HAP-1 (cell line): ENCODE results near the gene CEP57.

Experiments used
- DNase-seq, 2 experiments: peaks; one replicate each; pipeline ENCODE4 v3.0.0-alpha.2; 2016 to 2020; ENCODE audit warnings: low spot score in 2 of 2
- H3K27me3 ChIP-seq: fragments of 250-450 bp; sonication (Bioruptor Pico); 2 replicates; pipeline ENCODE4 v1.5.1; 2020; ENCODE audit warnings: low read depth, mild to moderate bottlenecking, moderate library complexity
- H3K36me3 ChIP-seq: fragments of 250-450 bp; sonication (Bioruptor Pico); replicated peaks from 2 replicates; pipeline ENCODE4 v1.5.1; 2020; ENCODE audit warnings: mild to moderate bottlenecking
- H3K4me1 ChIP-seq: fragments of 250-450 bp; sonication (Bioruptor Pico); 2 replicates; pipeline ENCODE4 v1.5.1; 2020; ENCODE audit warnings: mild to moderate bottlenecking
- H3K4me3 ChIP-seq: fragments of 250-450 bp; sonication (Bioruptor Pico); 2 replicates; pipeline ENCODE4 v1.5.1; 2020; ENCODE audit warnings: mild to moderate bottlenecking, moderate library complexity
- H3K9me3 ChIP-seq: fragments of 250-450 bp; sonication (Bioruptor Pico); 2 replicates; pipeline ENCODE4 v1.5.1; 2020; ENCODE audit warnings: mild to moderate bottlenecking, moderate library complexity
- in situ Hi-C: fragments of 300-500 bp; cut with MboI; formaldehyde crosslinking; loops from 3 replicates; pipeline ENCODE4 v1.14.3; 2020; ENCODE audit warnings: low sequenced_read_pairs, inconsistent platforms, mixed read lengths

CEP57 gene

DNA sequence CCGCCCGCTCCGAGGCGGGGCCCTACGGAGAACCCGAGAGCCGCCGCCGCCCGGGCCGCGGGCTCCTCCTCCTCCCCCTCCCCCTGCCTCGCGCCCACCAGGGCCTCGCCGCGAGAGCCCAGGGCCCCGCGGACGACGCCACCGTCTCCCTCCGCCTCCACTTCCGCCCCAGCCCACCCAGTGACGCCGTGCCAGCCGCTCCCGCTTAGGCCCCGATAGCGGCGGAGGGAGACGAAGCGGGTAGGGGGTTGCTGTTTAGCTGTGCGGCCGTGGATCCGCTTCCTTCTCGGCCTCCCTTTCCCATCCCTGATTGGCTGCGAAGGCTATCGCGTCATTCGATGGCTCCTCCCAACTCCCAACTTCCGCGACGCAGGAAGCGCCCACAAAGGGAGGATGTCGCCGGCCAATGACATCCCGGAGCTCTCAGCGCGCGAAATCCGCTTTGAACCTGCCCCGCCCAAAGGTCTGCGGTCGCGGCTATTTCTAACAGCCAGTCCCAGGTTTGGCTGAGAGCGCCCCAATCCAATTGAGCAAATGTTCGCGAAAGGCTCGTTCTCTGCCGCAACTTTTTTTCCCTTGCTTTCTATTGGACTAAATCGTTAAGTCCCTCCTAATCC, 684 bp upstream of the CEP57 start, which contains the start of gene FAM76B:
TSS of gene FAM76B (minus strand) at position 277 of the 617 bp plus-strand sequence. CDS start 304 bp downstream, outside the sequence.
- Histone ChIP-seq H3K27me3 (no peaks in the 10 kb centered on the region), H3K36me3 (peaks cover 28% of the 10 kb centered on the region), H3K9me3 (no peaks in the 10 kb centered on the region), H3K4me3 (peak within 1 kb of the TSS; percentile 88), H3K4me1 (peaks cover 19% of the 10 kb centered on the region)
- peak; percentile 97 for DNase-seq
- in situ Hi-C loops, result no loop called here

DNA sequence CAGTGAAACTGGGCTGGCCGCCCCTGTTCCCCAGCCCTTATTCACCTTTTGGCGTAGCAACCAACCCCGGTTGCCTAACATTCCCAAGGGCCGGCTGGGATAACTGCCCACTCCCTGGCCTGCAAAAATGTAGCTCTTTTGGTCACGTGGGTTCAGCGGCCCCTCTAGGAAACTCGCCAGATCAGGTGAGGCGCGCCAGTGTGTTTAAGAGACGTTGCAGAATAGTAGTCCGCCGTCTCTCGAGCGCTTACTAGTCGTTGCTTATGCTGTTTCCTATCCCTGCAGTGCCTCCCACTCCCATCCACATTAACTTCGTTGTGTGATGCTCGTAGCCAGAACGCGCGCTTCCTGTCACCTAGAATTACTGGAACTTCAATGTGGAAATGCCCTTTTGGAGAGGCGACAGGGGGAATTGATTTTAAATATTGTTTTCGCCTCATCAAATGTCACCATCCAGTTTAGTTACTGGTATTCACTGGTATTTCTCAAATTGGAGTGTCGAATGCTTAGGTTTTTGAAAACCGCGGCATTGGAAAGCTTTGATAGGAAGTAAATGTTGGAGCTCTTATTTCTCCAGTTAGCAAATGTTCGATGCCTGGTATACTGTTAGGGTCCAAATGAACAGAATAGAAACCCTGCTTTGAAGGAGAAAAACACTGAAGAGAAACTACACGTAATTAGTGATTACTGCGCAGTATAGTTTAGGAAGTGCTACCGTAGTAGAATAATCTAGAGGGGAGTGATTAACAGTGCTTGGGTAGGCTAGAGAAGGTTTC, 823 bp downstream of the CEP57 start:
- Histone ChIP-seq H3K4me1 (peaks cover 19% of the 10 kb centered on the region), H3K9me3 (no peaks in the 10 kb centered on the region), H3K36me3 (peaks cover 13% of the 10 kb centered on the region), H3K27me3 (no peaks in the 10 kb centered on the region), H3K4me3 (peak overlapping the region; percentile 88)
- in situ Hi-C loops, result no loop called here
- peak; percentile 75 to 79 for DNase-seq

GRCh38 chr11:95791709-95792033, 1.4 kb downstream of the CEP57 start:
- Histone ChIP-seq H3K9me3 (no peaks in the 10 kb centered on the region), H3K4me3 (peak overlapping the region; percentile 88), H3K4me1 (peaks cover 19% of the 10 kb centered on the region), H3K27me3 (no peaks in the 10 kb centered on the region), H3K36me3 (peaks cover 8% of the 10 kb centered on the region)
- no peak for DNase-seq
- in situ Hi-C loops, result no loop called here

DNA sequence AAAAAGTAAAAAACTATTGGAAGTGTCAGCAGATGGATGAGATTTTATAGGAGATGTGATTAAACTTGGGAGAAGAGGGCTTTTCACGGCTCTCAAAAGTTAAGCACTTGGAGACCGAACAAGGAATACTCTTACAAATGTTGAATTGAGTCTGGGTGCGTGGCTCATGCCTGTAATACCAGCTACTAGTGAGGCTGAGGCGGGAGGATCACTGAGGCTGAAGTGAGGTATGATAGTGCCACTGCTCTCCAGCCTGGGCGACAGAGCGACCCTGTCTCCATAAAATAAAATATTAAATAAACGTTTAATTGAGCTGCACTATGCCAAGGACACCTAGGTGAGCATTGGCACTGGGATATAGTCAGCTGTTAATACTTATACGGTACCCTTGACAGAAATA, 1.9 kb downstream of the CEP57 start:
- peaks cover 2% of the 10 kb centered on the region for H3K36me3 ChIP-seq
- H3K4me1 ChIP-seq, result peaks cover 19% of the 10 kb centered on the region
- in situ Hi-C loops, result no loop called here
- peak in 1 of 2 experiments; percentile 9 for DNase-seq
- no peaks in the 10 kb centered on the region for H3K27me3 ChIP-seq
- H3K9me3 ChIP-seq, result no peaks in the 10 kb centered on the region
- H3K4me3 ChIP-seq, result peak overlapping the region; percentile 88

- Histone ChIP-seq H3K36me3 (no peaks in the 10 kb centered on the region; the same call in none of the 2 replicates), H3K27me3 (no peaks in the 10 kb centered on the region), H3K9me3 (no peaks in the 10 kb centered on the region), H3K4me3 (peak overlapping the region; percentile 88; the same call in 1 of the 2 replicates), H3K4me1 (peaks cover 19% of the 10 kb centered on the region)
- in situ Hi-C loops, result no loop called here
- no peak for DNase-seq
Observed at GRCh38 chr11:95792700-95793099, 2.4 kb downstream of the CEP57 start.

DNA sequence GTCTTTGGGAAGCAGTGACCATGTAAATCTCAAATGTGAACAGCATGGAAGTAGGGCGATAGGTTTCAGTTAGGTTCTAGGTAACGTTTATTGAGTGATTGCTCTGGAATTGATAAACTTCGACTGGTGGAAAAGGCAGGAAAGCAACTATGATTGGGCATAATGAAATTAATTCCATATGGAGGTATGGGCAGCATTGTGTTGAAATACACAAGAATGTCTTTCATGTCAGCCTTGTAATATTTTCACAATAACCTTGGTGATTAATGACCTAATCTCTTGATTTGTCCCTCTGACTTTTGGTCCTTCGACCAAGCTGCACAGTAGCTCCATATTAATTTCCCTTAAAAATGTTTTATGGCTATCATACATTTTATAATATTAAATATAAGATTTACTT, 2.8 kb downstream of the CEP57 start:
- Histone ChIP-seq H3K36me3 (no peaks in the 10 kb centered on the region; the same call in none of the 2 replicates), H3K9me3 (no peaks in the 10 kb centered on the region), H3K4me3 (no peak overlapping the region), H3K4me1 (peaks cover 15% of the 10 kb centered on the region), H3K27me3 (no peaks in the 10 kb centered on the region)
- in situ Hi-C loops, result no loop called here
- no peak for DNase-seq

- H3K4me3 ChIP-seq, result no peak overlapping the region
- no peaks in the 10 kb centered on the region; the same call in 1 of the 2 replicates for H3K36me3 ChIP-seq
- H3K4me1 ChIP-seq, result peaks cover 12% of the 10 kb centered on the region
- in situ Hi-C loops, result no loop called here
- no peaks in the 10 kb centered on the region for H3K27me3 ChIP-seq
- DNase-seq, result no peak
- no peaks in the 10 kb centered on the region for H3K9me3 ChIP-seq
Observed at GRCh38 chr11:95794086-95794485, 3.8 kb downstream of the CEP57 start.

GRCh38 chr11:95795627-95796295, 5.5 kb downstream of the CEP57 start:
- H3K4me3 ChIP-seq, result no peak overlapping the region
- in situ Hi-C loops, result no loop called here
- H3K27me3 ChIP-seq, result no peaks in the 10 kb centered on the region
- peaks cover 12% of the 10 kb centered on the region for H3K4me1 ChIP-seq
- DNase-seq, result no peak
- no peaks in the 10 kb centered on the region for H3K9me3 ChIP-seq
- peaks cover 12% of the 10 kb centered on the region for H3K36me3 ChIP-seq

DNA sequence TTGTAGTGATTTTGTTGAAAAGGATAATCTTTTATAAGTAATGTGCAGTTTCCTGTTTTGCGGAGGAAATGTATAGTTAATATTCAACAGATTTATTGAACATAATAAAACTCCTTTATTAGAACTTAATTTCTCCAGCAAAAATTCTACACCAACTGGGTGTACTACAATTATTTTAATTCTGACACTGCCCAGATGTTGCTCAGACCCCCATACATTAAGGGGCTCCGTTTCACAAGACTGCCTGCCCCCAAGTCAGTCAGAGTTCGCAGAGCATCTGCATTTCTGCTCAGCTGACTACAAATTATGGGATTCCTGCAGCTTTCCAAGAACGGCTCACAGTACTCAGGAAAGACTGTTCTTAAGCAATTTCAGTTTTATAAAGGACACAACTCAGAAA, 6.2 kb downstream of the CEP57 start:
- H3K36me3 ChIP-seq, result peaks cover 15% of the 10 kb centered on the region
- H3K4me1 ChIP-seq, result peaks cover 12% of the 10 kb centered on the region
- H3K9me3 ChIP-seq, result no peaks in the 10 kb centered on the region
- in situ Hi-C loops, result no loop called here
- no peak overlapping the region for H3K4me3 ChIP-seq
- H3K27me3 ChIP-seq, result no peaks in the 10 kb centered on the region
- no peak for DNase-seq

GRCh38 chr11:95799546-95799945, 9.2 kb downstream of the CEP57 start:
- H3K9me3 ChIP-seq, result no peaks in the 10 kb centered on the region
- H3K27me3 ChIP-seq, result no peaks in the 10 kb centered on the region
- no peak overlapping the region for H3K4me3 ChIP-seq
- H3K4me1 ChIP-seq, result no peaks in the 10 kb centered on the region
- no peak for DNase-seq
- peaks cover 25% of the 10 kb centered on the region for H3K36me3 ChIP-seq
- in situ Hi-C loops, result no loop called here

GRCh38 chr11:95800438-95800837, 10.1 kb downstream of the CEP57 start:
- no peak overlapping the region for H3K4me3 ChIP-seq
- no peaks in the 10 kb centered on the region for H3K27me3 ChIP-seq
- no peak for DNase-seq
- H3K9me3 ChIP-seq, result no peaks in the 10 kb centered on the region
- in situ Hi-C loops, result no loop called here
- H3K36me3 ChIP-seq, result peaks cover 28% of the 10 kb centered on the region
- H3K4me1 ChIP-seq, result no peaks in the 10 kb centered on the region

- H3K4me1 ChIP-seq, result no peaks in the 10 kb centered on the region
- no peak for DNase-seq
- peaks cover 38% of the 10 kb centered on the region for H3K36me3 ChIP-seq
- H3K9me3 ChIP-seq, result no peaks in the 10 kb centered on the region
- no peak overlapping the region for H3K4me3 ChIP-seq
- in situ Hi-C loops, result no loop called here
- H3K27me3 ChIP-seq, result no peaks in the 10 kb centered on the region
Observed at GRCh38 chr11:95802806-95803205, 12.5 kb downstream of the CEP57 start.

DNA sequence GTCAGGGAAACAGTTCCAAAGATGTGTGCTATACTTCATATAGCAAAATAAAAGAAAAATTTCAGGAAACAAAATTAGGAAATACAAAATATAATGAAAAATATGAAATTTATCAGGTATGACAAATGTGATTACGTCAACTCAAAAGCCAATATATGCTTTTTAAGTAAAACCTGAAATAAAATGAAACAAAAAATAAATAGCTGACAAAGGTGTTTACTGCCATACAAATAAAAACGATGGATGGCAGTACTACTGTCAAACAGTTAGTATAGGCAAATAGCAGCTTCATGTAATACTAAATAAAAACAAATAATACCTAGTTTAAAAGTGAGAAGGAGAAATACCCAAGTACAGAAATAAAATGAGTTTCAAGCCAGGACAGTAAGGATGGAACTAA, 13.7 kb downstream of the CEP57 start:
- no peak for DNase-seq
- H3K9me3 ChIP-seq, result no peaks in the 10 kb centered on the region
- H3K4me1 ChIP-seq, result no peaks in the 10 kb centered on the region
- no peaks in the 10 kb centered on the region for H3K27me3 ChIP-seq
- no peak overlapping the region for H3K4me3 ChIP-seq
- in situ Hi-C loops, result no loop called here
- peaks cover 38% of the 10 kb centered on the region for H3K36me3 ChIP-seq

GRCh38 chr11:95805869-95806268, 15.6 kb downstream of the CEP57 start:
- H3K27me3 ChIP-seq, result no peaks in the 10 kb centered on the region
- in situ Hi-C loops, result no loop called here
- H3K4me3 ChIP-seq, result no peak overlapping the region
- DNase-seq, result no peak
- no peaks in the 10 kb centered on the region for H3K9me3 ChIP-seq
- H3K36me3 ChIP-seq, result peaks cover 25% of the 10 kb centered on the region
- H3K4me1 ChIP-seq, result no peaks in the 10 kb centered on the region
